ENCODE results near the gene SLC10A1.
"Not testable (repeated sequence)": the region's sequence is repeated elsewhere in the genome, so short reads cannot be mapped to it uniquely, and the experiment has no call there.

The SLC10A1 gene

DNA sequence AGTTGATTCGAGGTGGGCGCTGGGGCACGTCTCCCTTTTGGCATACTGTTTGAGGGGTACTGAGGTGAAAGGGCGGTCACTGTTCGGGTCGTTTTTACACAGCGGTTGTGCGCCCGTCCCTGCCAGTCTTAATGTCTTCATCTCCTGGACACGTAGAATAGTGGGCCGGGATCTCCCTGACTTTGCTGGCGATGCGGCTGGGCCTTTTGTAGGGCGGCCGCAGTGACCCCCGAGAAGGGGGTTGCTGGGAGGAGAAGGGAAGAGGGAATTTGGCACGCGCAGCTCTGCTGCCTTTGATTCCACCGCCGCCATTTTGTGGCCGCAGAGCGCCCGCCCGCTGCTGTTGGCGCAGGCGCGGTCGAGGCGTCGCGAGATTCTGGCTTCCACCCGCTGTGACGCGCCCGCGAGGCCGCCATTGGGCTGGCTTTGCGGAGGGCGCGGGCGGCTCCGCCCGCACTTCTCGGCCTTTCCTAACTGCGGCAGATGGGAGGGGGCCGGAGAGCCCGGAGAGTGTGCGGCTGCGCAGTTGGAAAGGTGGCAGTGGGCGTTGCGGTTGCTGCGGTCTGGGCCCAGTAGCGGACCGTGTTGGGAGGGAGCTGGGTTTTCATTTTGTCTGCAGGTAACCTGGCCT, 29.6 kb downstream of the SLC10A1 start:
- peak; percentile 78 to 93 (median 85) for DNase-seq

DNA sequence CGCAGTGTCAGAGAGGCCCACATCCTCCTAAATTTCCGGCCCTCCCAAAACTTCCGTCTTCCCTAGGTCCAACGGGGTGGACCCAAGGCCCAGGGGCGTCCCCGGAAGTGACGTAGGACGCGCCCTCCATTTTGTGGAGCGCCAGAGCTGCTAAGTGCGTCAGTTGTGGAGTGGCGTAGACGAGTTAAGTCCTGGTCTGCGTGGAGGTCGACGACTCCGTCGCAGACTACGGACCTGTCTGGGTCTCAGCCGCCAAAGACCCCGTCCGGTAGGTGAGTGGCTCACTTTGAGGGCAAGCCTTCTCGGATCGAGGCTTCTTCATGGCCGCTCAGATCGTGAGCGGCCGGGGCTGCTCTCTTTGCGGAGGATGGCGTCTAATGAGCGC, 30.1 kb downstream of the SLC10A1 start, which contains the start of gene SRSF5:
TSS of gene SRSF5 (plus strand) at position 159 of the 385 bp plus-strand sequence. CDS start 1,015 bp downstream, outside the sequence.
- DNase-seq = peak; percentile 88 to 95 (median 92)

DNA sequence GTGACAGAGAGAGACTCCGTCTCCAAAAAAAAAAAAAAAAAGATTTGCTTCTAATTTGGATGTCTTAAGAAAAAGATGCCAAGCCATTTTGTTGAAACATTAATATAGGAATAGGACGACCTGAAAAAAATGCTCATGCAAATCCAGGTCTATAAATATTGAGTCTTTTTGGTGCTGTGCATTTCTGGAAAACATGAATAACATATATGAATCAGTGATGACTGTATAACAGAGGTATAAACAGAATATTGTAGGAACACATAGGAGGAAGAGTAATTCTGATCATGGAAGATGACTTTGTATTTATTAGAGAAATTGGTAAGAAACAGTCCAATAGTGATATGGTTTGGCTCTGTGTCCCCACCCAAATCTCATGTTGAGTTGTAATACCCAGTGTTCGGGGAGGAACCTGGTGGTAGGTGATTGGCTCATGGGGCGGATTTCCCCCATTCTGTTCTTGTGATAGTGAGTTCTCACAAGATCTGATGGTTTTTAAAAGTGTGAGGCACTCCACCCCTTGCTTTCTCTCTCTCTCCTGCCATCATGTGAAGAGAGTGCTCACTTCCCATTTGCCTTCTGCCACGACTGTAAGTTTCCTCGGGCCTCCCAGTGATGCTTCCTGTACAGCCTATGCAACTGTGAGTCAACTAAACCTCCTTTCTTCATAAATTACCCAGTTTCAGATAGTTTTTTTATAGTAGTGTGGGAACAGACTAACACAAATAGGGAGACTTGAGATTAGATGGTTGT, 33.1 kb downstream of the SLC10A1 start:
- DNase-seq = no peak

DNA sequence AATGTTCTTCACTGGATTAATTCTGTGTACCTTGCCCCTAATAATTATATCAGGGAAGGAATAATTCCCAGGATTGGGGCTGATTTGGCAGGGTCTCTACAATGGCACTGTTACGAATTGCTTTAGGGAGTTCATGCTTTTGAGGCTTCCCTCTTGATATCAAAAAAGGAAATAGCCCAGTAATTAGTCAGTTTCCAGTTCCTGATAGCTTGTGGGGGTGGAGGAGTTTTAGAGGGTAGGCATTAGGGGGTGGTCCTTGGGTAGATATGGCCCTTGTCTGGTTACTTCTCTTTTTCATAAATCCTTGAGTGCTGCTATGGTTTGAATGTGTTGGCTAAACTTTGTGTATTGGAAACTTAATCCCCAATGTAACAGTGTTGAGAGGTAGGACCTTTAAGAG, 36.2 kb downstream of the SLC10A1 start:
- DNase-seq = no peak

GRCh38 chr14:69756298-69756697, 40.7 kb downstream of the SLC10A1 start:
- DNase-seq = no peak

GRCh38 chr14:69755784-69756183, 41.3 kb downstream of the SLC10A1 start:
- peak in 1 of 6 experiments; percentile 5 for DNase-seq

GRCh38 chr14:69755296-69755695, 41.7 kb downstream of the SLC10A1 start:
- DNase-seq = no peak

GRCh38 chr14:69754487-69754886, 42.6 kb downstream of the SLC10A1 start:
- DNase-seq = no peak

DNA sequence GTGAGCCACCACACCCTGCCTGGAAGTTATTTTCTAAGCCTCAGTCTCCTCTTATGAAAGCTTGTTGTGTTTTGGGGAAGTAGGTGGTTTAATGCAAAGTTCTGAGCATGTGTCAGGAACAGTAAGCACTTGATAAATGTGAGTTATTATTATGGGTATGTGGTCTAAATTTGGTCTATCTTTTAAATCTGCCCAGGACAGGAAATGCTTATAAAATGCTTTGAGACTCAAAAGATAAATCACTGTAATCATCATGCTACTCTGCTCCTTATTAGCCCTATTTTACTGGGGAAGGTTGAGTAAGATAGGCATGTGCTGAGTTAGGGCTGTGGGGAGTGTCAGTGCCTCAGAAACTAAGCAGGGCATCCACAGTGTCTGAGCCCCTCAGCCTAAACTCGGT, 43.2 kb downstream of the SLC10A1 start:
- no peak for DNase-seq

- DNase-seq = no peak
These were observed 44.3 kb downstream of the SLC10A1 start for GRCh38 chr14:69752773-69753172.

- no peak for DNase-seq
These were observed 46.5 kb downstream of the SLC10A1 start for GRCh38 chr14:69750495-69750894.

DNA sequence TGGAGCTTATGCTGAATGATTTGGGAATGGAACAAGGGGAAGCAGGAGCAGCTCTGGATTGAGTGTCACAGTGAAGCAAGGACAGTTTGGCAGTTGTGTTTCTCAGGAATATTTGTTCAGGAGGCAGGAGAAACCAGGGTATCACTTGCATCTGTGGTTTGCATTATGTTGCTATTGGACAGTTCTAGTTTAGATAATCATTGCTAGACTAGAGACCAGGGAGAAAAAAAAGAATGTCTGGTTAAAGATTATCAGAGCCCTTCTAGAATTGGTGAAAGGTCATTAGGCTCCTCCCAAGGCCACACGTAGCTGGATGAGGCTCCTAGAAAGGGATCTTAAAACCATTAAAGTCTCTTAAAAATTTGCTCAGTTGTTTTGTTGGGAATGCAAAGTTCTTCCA, 47.1 kb downstream of the SLC10A1 start:
- DNase-seq = no peak

- no peak for DNase-seq
These were observed 56.0 kb downstream of the SLC10A1 start for GRCh38 chr14:69741055-69741454.

DNA sequence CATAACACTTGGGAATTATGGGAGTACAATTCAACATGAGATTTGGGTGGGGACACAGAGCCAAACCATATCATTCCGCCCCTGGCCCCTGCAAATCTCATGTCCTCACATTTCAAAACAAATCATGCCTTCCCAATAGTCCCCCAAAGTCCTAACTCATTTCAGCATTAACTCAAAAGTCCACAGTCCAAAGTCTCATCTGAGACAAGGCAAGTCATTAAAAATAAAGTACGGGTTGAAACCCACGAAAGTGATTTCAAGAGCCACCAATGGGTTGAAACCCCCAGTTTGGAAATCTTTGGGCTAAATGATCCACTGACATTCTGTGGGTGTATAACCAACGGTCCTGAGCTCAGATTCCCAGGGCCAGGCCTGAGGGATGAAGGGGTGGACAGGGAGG, 60.6 kb downstream of the SLC10A1 start:
- DNase-seq = not testable (repeated sequence)

DNA sequence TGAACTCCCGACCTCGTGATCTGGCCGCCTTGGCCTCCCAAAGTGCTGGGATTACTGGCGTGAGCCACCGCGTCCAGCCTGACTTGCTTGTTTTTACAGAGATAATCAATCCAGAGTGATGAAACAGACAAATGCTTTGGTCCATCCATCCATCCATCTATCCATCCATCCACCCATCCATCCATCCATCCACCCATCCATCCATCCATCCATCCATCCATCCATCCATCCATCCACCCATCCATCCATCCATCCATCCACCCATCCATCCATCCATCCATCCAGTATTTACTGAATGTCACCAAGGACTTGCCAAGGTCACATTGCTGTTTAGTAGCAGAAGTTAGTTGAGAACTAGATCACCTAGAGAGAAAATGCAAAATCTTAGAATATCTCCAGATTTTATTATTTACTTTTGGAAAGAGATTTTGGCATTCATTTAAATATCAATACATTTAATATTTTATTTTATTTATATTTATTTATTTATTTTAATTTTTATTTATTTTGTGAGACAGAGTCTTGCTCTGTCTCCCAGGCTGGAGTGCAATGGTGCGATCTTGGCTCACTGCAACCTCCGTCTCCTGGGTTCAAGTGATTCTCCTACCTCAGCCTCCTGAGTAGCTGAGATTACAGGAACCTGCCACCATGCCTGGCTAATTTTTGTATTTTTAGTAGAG, 65.0 kb downstream of the SLC10A1 start:
- not testable (repeated sequence) for DNase-seq

DNA sequence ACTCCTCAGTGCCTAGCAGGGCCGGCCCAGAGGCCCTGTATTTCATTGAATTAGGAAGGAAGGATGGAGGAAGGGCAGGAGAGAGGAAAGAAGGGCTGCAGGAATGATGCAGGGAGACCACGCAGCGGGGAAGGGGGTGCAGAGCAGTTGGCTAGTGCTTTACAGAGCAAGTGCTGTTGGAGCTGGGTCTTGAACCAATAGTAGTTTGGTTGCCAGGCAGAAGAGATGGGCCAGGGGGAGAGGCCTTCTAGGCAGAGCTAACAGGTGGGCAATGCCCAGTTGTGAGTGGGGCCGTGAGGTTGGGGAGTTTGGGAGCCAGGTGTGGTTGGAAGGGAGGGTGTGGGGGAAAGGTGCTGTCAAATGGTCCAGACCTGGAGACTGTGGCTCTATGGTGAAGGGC, 69.2 kb downstream of the SLC10A1 start:
- DNase-seq = no peak

DNA sequence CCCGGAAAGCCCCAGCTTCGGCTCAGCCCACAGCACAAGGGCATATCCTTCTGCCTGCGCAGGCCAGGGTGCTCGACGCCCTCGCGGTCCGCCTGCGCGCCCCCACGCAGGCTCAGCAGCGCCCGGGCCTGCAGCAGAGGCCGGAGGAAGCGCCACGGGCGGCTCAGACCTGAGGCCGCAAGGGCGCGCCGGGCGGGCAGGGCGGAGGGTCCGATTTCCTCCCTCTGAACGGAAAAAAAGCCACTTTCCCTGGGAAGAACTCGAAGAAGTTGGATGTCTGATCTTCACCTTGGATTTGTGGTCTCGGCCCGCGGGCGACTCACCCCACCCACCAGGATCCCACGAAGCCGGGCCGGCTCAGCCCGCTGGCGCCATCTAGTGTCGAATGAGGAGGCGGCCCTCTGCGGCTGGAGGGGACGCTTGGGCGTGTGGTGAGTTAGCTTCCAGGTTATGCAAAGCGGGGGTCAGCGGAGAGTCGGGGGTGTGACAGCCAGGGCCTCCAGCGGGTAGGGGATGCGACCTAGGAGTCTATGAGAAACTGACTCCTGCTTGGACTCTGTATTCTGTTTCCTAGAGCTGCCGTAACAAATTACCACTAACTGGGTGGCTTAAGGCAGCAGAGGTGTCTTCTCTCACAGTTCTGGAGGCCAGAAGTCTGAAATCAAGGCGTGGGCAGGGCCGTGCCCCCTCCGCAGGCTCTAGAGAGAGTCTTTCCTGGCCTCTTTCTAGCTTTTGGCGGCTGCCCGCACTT, 70.1 kb downstream of the SLC10A1 start:
- DNase-seq = peak; percentile 56 to 85 (median 74)
